PFSK-1 (cell line): ENCODE results near the gene TMEM132D.

Source experiments
- POLR2AphosphoS5 ChIP-seq: IDR thresholded peaks from 2 replicates; pipeline ENCODE4 v1.6.1; 2012; ENCODE audit warnings: low read depth, mild to moderate bottlenecking, control low read depth, low read length, moderate library complexity
- TAF1 ChIP-seq: IDR thresholded peaks from 2 replicates; pipeline ENCODE4 v1.6.1; 2012; ENCODE audit warnings: low read length, control low read depth, borderline replicate concordance; ENCODE audit not compliant: insufficient read depth

DNA sequence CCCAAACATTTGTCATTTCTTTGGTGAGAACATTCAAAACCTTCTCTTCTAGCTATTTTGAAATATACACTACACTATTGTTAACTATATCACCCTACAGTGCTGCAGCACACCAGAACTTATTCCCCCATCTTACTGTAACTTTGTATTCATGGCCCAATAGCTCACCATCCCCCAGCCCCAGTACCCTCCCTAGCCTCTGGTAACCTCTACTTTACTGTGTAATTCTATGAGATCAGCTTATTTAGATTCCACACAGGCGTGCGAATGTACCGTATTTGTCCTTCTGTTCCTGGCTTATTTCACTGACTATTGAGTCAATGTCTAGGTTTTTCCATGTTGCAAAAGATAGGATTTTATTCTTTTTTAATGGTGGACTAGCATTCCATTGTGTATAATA, 469.0 kb downstream of the TMEM132D start:
- TF ChIP-seq TAF1, result no peak
- no peak for TF ChIP-seq POLR2AphosphoS5
